CD14-positive monocyte (primary cell): ENCODE results near the gene GPHN. TPM values are rescaled to one million over a fixed set of nuclear protein-coding genes. Genes with fewer than 3 reads are reported as not detected.

ENCODE experiments used
- DNase-seq, 3 donors: peaks; one replicate each; pipeline ENCODE4 v3.0.0-alpha.2; 2011 to 2022
- H2AFZ ChIP-seq: 2 replicates; pipeline ENCODE4 v1.6.0; 2012; ENCODE audit warnings: mild to moderate bottlenecking, low read depth, low read length, inconsistent platforms; ENCODE audit not compliant: insufficient read depth, poor library complexity, severe bottlenecking
- H3K27ac ChIP-seq, 2 donors: 1 replicate in 1 of 2; 2 replicates in 1 of 2; pipeline ENCODE4 v1.5.1; 2012 to 2013; ENCODE audit warnings: low read length in 2 of 2, control low read depth in 1 of 2, inconsistent platforms in 1 of 2, low read depth in 1 of 2, mild to moderate bottlenecking in 1 of 2
- H3K27me3 ChIP-seq, 2 donors: one replicate each; pipeline versions ENCODE4 v1.6.0 to v1.6.1; 2011 to 2013; ENCODE audit warnings: low read length in 2 of 2; ENCODE audit not compliant: control insufficient read depth in 2 of 2, insufficient read depth in 2 of 2
- H3K36me3 ChIP-seq, 2 donors: replicated peaks in 1 of 2; 1 replicate in 1 of 2; 2 replicates in 1 of 2; pipeline versions ENCODE4 v1.5.1 to v1.6.1; 2012 to 2013; ENCODE audit warnings: low read length in 2 of 2, control low read depth in 1 of 2, inconsistent platforms in 1 of 2, mild to moderate bottlenecking in 1 of 2; ENCODE audit not compliant: insufficient read depth in 2 of 2, control insufficient read depth in 1 of 2
- H3K4me1 ChIP-seq, 2 donors: 1 replicate in 1 of 2; 2 replicates in 1 of 2; pipeline versions ENCODE4 v1.5.1 to v1.6.1; 2012 to 2013; ENCODE audit warnings: low read length in 2 of 2, control low read depth in 1 of 2, inconsistent platforms in 1 of 2, mild to moderate bottlenecking in 1 of 2, moderate library complexity in 1 of 2; ENCODE audit not compliant: insufficient read depth in 2 of 2, control insufficient read depth in 1 of 2
- H3K4me2 ChIP-seq: replicated peaks from 2 replicates; pipeline ENCODE3; 2012; ENCODE audit warnings: low read length, moderate library complexity, mild to moderate bottlenecking; ENCODE audit not compliant: poor library complexity, severe bottlenecking; ENCODE audit errors: extremely low read depth
- H3K4me3 ChIP-seq, 3 experiments: fragments of 200-600 bp in 1 of 3; sonication (generic) in 1 of 3; replicated peaks in 1 of 3; 1 replicate in 2 of 3; 2 replicates in 1 of 3; pipeline ENCODE4 v1.5.1; 2011 to 2013; ENCODE audit warnings: low read length in 3 of 3, mild to moderate bottlenecking in 3 of 3, control low read depth in 2 of 3, low read depth in 2 of 3, inconsistent platforms in 1 of 3, moderate library complexity in 1 of 3
- H3K79me2 ChIP-seq: 2 replicates; pipeline ENCODE4 v1.6.0; 2012; ENCODE audit warnings: mild to moderate bottlenecking, control low read depth, inconsistent platforms, low read length, moderate library complexity; ENCODE audit not compliant: insufficient read depth
- H3K9ac ChIP-seq: 2 replicates; pipeline ENCODE4 v1.6.0; 2017; ENCODE audit warnings: low read length, mild to moderate bottlenecking; ENCODE audit not compliant: insufficient read depth, poor library complexity, severe bottlenecking
- H3K9me3 ChIP-seq, 2 donors: replicated peaks in 1 of 2; 1 replicate in 1 of 2; 2 replicates in 1 of 2; pipeline versions ENCODE4 v1.5.1 to v1.6.1; 2012 to 2013; ENCODE audit warnings: low read length in 2 of 2, control low read depth in 1 of 2; ENCODE audit not compliant: control insufficient read depth in 1 of 2, insufficient read depth in 1 of 2
- H4K20me1 ChIP-seq: 2 replicates; pipeline ENCODE4 v1.6.0; 2012; ENCODE audit warnings: mild to moderate bottlenecking, low read length, control low read depth, moderate library complexity; ENCODE audit not compliant: insufficient read depth
- H3K27ac Mint-ChIP-seq, 7 donors: one replicate each; pipeline ENCODE4 v1.8.0; 2020; ENCODE audit warnings: mild to moderate bottlenecking in 7 of 7, mixed read lengths in 7 of 7, moderate library complexity in 6 of 7, inconsistent platforms in 2 of 7
- H3K27me3 Mint-ChIP-seq, 3 donors: one replicate each; pipeline ENCODE4 v1.8.0; 2021 to 2022; ENCODE audit warnings: low read depth in 3 of 3, mild to moderate bottlenecking in 3 of 3, mixed read lengths in 3 of 3, moderate library complexity in 3 of 3, inconsistent platforms in 1 of 3
- H3K36me3 Mint-ChIP-seq, 2 donors: one replicate each; pipeline ENCODE4 v1.8.0; 2020; ENCODE audit warnings: mixed read lengths in 2 of 2, inconsistent platforms in 1 of 2, mild to moderate bottlenecking in 1 of 2
- H3K4me1 Mint-ChIP-seq: one replicate; pipeline ENCODE4 v1.8.0; 2020; ENCODE audit warnings: mild to moderate bottlenecking, mixed read lengths
- H3K4me3 Mint-ChIP-seq, 2 donors: one replicate each; pipeline ENCODE4 v1.8.0; 2020; ENCODE audit warnings: mild to moderate bottlenecking in 2 of 2, mixed read lengths in 2 of 2, moderate library complexity in 1 of 2
- H3K9me3 Mint-ChIP-seq, 7 donors: one replicate each; pipeline ENCODE4 v1.8.0; 2020 to 2022; ENCODE audit warnings: mixed read lengths in 7 of 7, mild to moderate bottlenecking in 6 of 7, moderate library complexity in 6 of 7, inconsistent platforms in 2 of 7
- CTCF ChIP-seq: fragments of 200-600 bp; IDR thresholded peaks from one replicate; pipeline ENCODE4 v1.8.0; 2022; ENCODE audit warnings: antibody characterized with exemption, mild to moderate bottlenecking
- WGBS: methylation state at CpG from one replicate; pipeline ENCODE4 v1.1.5; 2013; ENCODE audit warnings: missing lambda C conversion rate; ENCODE audit not compliant: insufficient coverage; 5-methylcytosine and 5-hydroxymethylcytosine counted together
- intact Hi-C, 2 donors: fragments of 100-400 bp; cut with micrococcal nuclease; formaldehyde crosslinking; loops; one replicate each; pipeline versions ENCODE4 v1.15.0 to v1.15.1; 2023
- polyA plus RNA-seq, 3 donors: library from polyadenylated mRNA; depleted of rRNA in 1 of 3; unstranded in 2 of 3; stranded (reverse) in 1 of 3; fragments of 300-500 nt in 2 of 3; fragments of >200 nt in 1 of 3; fragmentation: Illumina TruSeq in 2 of 3; gene quantifications; 1 replicate in 2 of 3; 2 replicates in 1 of 3; pipeline ENCODE4 v1.2.3, GENCODE V29; 2012 to 2021

The GPHN gene
- polyA plus RNA-seq, 3 donors: 1.9 to 3.1 (median 3.0) TPM

DNA sequence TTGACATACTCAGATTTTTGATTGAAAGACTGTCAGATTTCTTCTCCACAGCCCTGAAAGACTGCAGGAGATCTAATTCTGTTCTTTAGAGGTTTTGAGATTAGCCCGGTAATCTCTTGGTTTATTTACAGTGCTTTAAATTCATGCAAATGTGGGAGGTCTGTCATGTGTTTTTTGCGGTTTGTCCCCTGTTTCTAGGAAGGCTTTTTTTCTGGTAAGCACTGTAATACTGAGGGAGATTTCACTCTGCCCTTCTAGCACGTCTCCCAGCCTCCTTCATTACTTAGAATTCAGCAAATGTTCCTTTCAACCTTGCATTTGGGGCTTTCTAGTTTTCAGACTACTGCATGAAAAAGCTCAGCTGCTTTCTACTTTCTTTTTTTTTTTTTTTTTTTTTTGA is 31.1 kb downstream of the GPHN start:
- no peaks in the 10 kb centered on the region for H3K36me3 Mint-ChIP-seq
- H3K9me3 Mint-ChIP-seq: peaks cover 0 to 6% (median 0%) of the 10 kb centered on the region in 7 donors
- no peak overlapping the region for H3K27ac Mint-ChIP-seq
- H3K4me3 ChIP-seq: no peak overlapping the region
- TF ChIP-seq CTCF: no peak
- no peak overlapping the region for H3K9ac ChIP-seq
- no peaks in the 10 kb centered on the region for H3K79me2 ChIP-seq
- WGBS: no CpG with 5 or more reads among the region's 3 CpGs
- no peak overlapping the region for H2AFZ ChIP-seq
- no peaks in the 10 kb centered on the region for H3K4me1 ChIP-seq
- H3K27ac ChIP-seq: no peak overlapping the region
- no peaks in the 10 kb centered on the region for H4K20me1 ChIP-seq
- no peak for DNase-seq
- no peak overlapping the region for H3K4me2 ChIP-seq
- H3K4me1 Mint-ChIP-seq: no peaks in the 10 kb centered on the region
- intact Hi-C loops: no loop called here
- no peaks in the 10 kb centered on the region for H3K9me3 ChIP-seq
- H3K36me3 ChIP-seq: no peaks in the 10 kb centered on the region
- H3K27me3 Mint-ChIP-seq: no peaks in the 10 kb centered on the region
- no peak overlapping the region for H3K4me3 Mint-ChIP-seq
- H3K27me3 ChIP-seq: no peaks in the 10 kb centered on the region

GRCh38 chr14:66540038-66540437 is 32.1 kb downstream of the GPHN start:
- H4K20me1 ChIP-seq: no peaks in the 10 kb centered on the region
- H3K79me2 ChIP-seq: no peaks in the 10 kb centered on the region
- H3K4me1 ChIP-seq: no peaks in the 10 kb centered on the region
- Mint-ChIP-seq H3K4me1 (no peaks in the 10 kb centered on the region), H3K27me3 (no peaks in the 10 kb centered on the region), H3K4me3 (no peak overlapping the region), H3K27ac (no peak overlapping the region), H3K36me3 (no peaks in the 10 kb centered on the region), H3K9me3 (peaks cover 0 to 7% (median 0%) of the 10 kb centered on the region in 7 donors)
- TF ChIP-seq CTCF: no peak
- H3K27me3 ChIP-seq: no peaks in the 10 kb centered on the region
- intact Hi-C loops: no loop called here
- H3K36me3 ChIP-seq: no peaks in the 10 kb centered on the region
- H3K9me3 ChIP-seq: no peaks in the 10 kb centered on the region
- H3K9ac ChIP-seq: no peak overlapping the region
- no peak for DNase-seq
- no peak overlapping the region for H3K4me2 ChIP-seq
- H3K27ac ChIP-seq: no peak overlapping the region
- H3K4me3 ChIP-seq: no peak overlapping the region
- no CpG with 5 or more reads among the region's 1 CpG for WGBS
- no peak overlapping the region for H2AFZ ChIP-seq
